ENCODE results near the gene CROCC2. TPM values are rescaled to one million over a fixed set of nuclear protein-coding genes. Genes with fewer than 3 reads are reported as not detected.

The CROCC2 gene
- total and polyA plus RNA-seq, 4 donors, result 1.3 to 17.4 (median 4.4) TPM

GRCh38 chr2:240962300-240963064, 56.3 kb downstream of the CROCC2 start:
- ATAC-seq (ENCODE audit: insufficient read depth, low FRiP score) (peak; percentile 28), DNase-seq (peak; percentile 95 to 99 (median 99))
- 67 to 76% methylated on average over 29 of the region's 29 CpGs for WGBS, 2 donors
- H3K9ac ChIP-seq (ENCODE audit: insufficient read depth in 1 of 2, low read length in 2 of 2), result peak overlapping the region in 1 of 2 donors; percentile 62
- H3K9me3 ChIP-seq (ENCODE audit: control insufficient read depth in 4 of 4, insufficient read depth in 3 of 4, low read length in 3 of 4), result peaks cover 0 to 3% (median 0%) of the 10 kb centered on the region in 4 donors
- H3K4me3 ChIP-seq, result no peak overlapping the region
- H3K36me3 ChIP-seq (ENCODE audit: control insufficient read depth in 4 of 4, insufficient read depth in 4 of 4, low read length in 4 of 4), result no peaks in the 10 kb centered on the region
- no peak for TF ChIP-seq CTCF (IDR thresholded peaks at IDR 0.05; ENCODE audit: control extremely low read depth, extremely low read depth)
- H3K27ac ChIP-seq (ENCODE audit: low read depth in 1 of 2, low read length in 1 of 2), result peak overlapping the region in 1 of 2 donors; percentile 46
- no peaks in the 10 kb centered on the region for H3K27me3 ChIP-seq (ENCODE audit: control insufficient read depth in 3 of 3, insufficient read depth in 3 of 3, low read length in 2 of 3)
- H3K4me1 ChIP-seq (ENCODE audit: control insufficient read depth in 5 of 5, insufficient read depth in 5 of 5, low read length in 5 of 5), result peaks cover 0 to 73% (median 29%) of the 10 kb centered on the region in 5 donors

- DNase-seq, result peak in 1 of 3 donors; percentile 11
- H3K9ac ChIP-seq (ENCODE audit: insufficient read depth in 1 of 2, low read length in 2 of 2), result peak overlapping the region in 1 of 2 donors; percentile 62
- no peak overlapping the region for H3K4me3 ChIP-seq
- no peak for TF ChIP-seq CTCF (IDR thresholded peaks at IDR 0.05; ENCODE audit: control extremely low read depth, extremely low read depth)
- no peaks in the 10 kb centered on the region for H3K36me3 ChIP-seq (ENCODE audit: control insufficient read depth in 4 of 4, insufficient read depth in 4 of 4, low read length in 4 of 4)
- peaks cover 0 to 3% (median 0%) of the 10 kb centered on the region in 4 donors for H3K9me3 ChIP-seq (ENCODE audit: control insufficient read depth in 4 of 4, insufficient read depth in 3 of 4, low read length in 3 of 4)
- no peaks in the 10 kb centered on the region for H3K27me3 ChIP-seq (ENCODE audit: control insufficient read depth in 3 of 3, insufficient read depth in 3 of 3, low read length in 2 of 3)
- 91 to 96% methylated on average over 33 of the region's 33 CpGs for WGBS, 2 donors
- peaks cover 0 to 65% (median 26%) of the 10 kb centered on the region in 5 donors for H3K4me1 ChIP-seq (ENCODE audit: control insufficient read depth in 5 of 5, insufficient read depth in 5 of 5, low read length in 5 of 5)
- ATAC-seq (ENCODE audit: insufficient read depth, low FRiP score), result no peak
- peak overlapping the region in 1 of 2 donors; percentile 46 for H3K27ac ChIP-seq (ENCODE audit: low read depth in 1 of 2, low read length in 1 of 2)
These were observed 57.1 kb downstream of the CROCC2 start for GRCh38 chr2:240963065-240963867.

GRCh38 chr2:240963868-240964703, 58.0 kb downstream of the CROCC2 start:
- peaks cover 0 to 3% (median 0%) of the 10 kb centered on the region in 4 donors for H3K9me3 ChIP-seq (ENCODE audit: control insufficient read depth in 4 of 4, insufficient read depth in 3 of 4, low read length in 3 of 4)
- no peak overlapping the region for H3K4me3 ChIP-seq
- no peaks in the 10 kb centered on the region for H3K36me3 ChIP-seq (ENCODE audit: control insufficient read depth in 4 of 4, insufficient read depth in 4 of 4, low read length in 4 of 4)
- TF ChIP-seq CTCF (IDR thresholded peaks at IDR 0.05; ENCODE audit: control extremely low read depth, extremely low read depth), result no peak
- WGBS, 2 donors, result 94 to 97% methylated on average over 20 of the region's 20 CpGs
- H3K4me1 ChIP-seq (ENCODE audit: control insufficient read depth in 5 of 5, insufficient read depth in 5 of 5, low read length in 5 of 5), result peaks cover 0 to 63% (median 26%) of the 10 kb centered on the region in 5 donors
- no peak overlapping the region for H3K27ac ChIP-seq (ENCODE audit: low read depth in 1 of 2, low read length in 1 of 2)
- ATAC-seq (ENCODE audit: insufficient read depth, low FRiP score) (no peak), DNase-seq (peak in 1 of 3 donors; percentile 12)
- no peak overlapping the region for H3K9ac ChIP-seq (ENCODE audit: insufficient read depth in 1 of 2, low read length in 2 of 2)
- H3K27me3 ChIP-seq (ENCODE audit: control insufficient read depth in 3 of 3, insufficient read depth in 3 of 3, low read length in 2 of 3), result no peaks in the 10 kb centered on the region

Measured in lung (tissue), 12 donors.